WTC11 (cell line): Measurements from ENCODE around the gene BMP5. TPM values are rescaled to one million over a fixed set of nuclear protein-coding genes. Genes with fewer than 3 reads are reported as not detected.

ENCODE experiments used
- ATAC-seq: fragments of 200-7000 bp; cut with Tn5 transposase; 2 replicates; pipeline ENCODE4 v1.10.0; 2021; ENCODE audit warnings: mild to moderate bottlenecking, moderate library complexity
- Bru-seq: library from RNA; stranded (reverse); fragments of 400-500 nt; gene quantifications from one replicate; lab custom pipeline; 2021; lab: Mats Ljungman, UMichigan
- CTCF ChIA-PET: fragments of 300-600 bp; sonication (Branson Sonifier 250); formaldehyde crosslinking; loops from one replicate; lab custom pipeline; 2021; ENCODE audit warnings: antibody characterized with exemption; lab: Charles Lee
- POLR2A ChIA-PET: fragments of 350-600 bp; sonication (Branson Sonifier 250); formaldehyde crosslinking; loops from one replicate; lab custom pipeline; 2021; ENCODE audit warnings: antibody characterized with exemption; lab: Charles Lee
- DNase-seq: peaks from one replicate; pipeline ENCODE4 v3.0.0; 2021; ENCODE audit warnings: low spot score
- H3K27ac Mint-ChIP-seq: 2 replicates; pipeline ENCODE4 v1.8.0; 2021; ENCODE audit warnings: mixed read lengths
- H3K27me3 Mint-ChIP-seq: 2 replicates; pipeline ENCODE4 v1.8.0; 2021; ENCODE audit warnings: low read depth, mild to moderate bottlenecking, moderate library complexity, mixed read lengths
- H3K36me3 Mint-ChIP-seq: 2 replicates; pipeline ENCODE4 v1.8.0; 2021; ENCODE audit warnings: mixed read lengths
- H3K4me1 Mint-ChIP-seq: 2 replicates; pipeline ENCODE4 v1.8.0; 2022; ENCODE audit warnings: mixed read lengths
- H3K4me3 Mint-ChIP-seq: 2 replicates; pipeline ENCODE4 v1.8.0; 2021; ENCODE audit warnings: mild to moderate bottlenecking, moderate library complexity, mixed read lengths
- H3K9me3 Mint-ChIP-seq: 2 replicates; pipeline ENCODE4 v1.8.0; 2021; ENCODE audit warnings: mixed read lengths
- ARID4B ChIP-seq: sonication (generic); formaldehyde crosslinking; IDR thresholded peaks from 2 replicates; pipeline ENCODE4 v1.8.0; 2023; ENCODE audit warnings: missing genetic modification reagents, mild to moderate bottlenecking, borderline replicate concordance
- E2F5 ChIP-seq: sonication (generic); formaldehyde crosslinking; IDR thresholded peaks from 2 replicates; pipeline ENCODE4 v1.8.1; 2022; ENCODE audit warnings: mild to moderate bottlenecking, moderate library complexity, missing genetic modification reagents
- ETV6 ChIP-seq: sonication (generic); formaldehyde crosslinking; IDR thresholded peaks from 2 replicates; pipeline ENCODE4 v1.8.1; 2022; ENCODE audit warnings: mild to moderate bottlenecking, missing genetic modification reagents
- FOXP4 ChIP-seq: sonication (generic); formaldehyde crosslinking; IDR thresholded peaks from 2 replicates; pipeline ENCODE4 v1.8.0; 2022; ENCODE audit warnings: mild to moderate bottlenecking, missing genetic modification reagents
- IRF2 ChIP-seq: sonication (generic); formaldehyde crosslinking; IDR thresholded peaks from 2 replicates; pipeline ENCODE4 v1.8.0; 2022; ENCODE audit warnings: low read depth, missing genetic modification reagents, borderline replicate concordance
- MAX ChIP-seq: sonication (generic); formaldehyde crosslinking; IDR thresholded peaks from 2 replicates; pipeline ENCODE4 v1.8.0; 2022; ENCODE audit warnings: mild to moderate bottlenecking, missing genetic modification reagents
- NFYB ChIP-seq: sonication (generic); formaldehyde crosslinking; conservative IDR thresholded peaks from 2 replicates; pipeline ENCODE4 v1.8.0; 2022; ENCODE audit warnings: low read depth, missing genetic modification reagents
- NR1H2 ChIP-seq: sonication (generic); formaldehyde crosslinking; IDR thresholded peaks from 2 replicates; pipeline ENCODE4 v1.9.0; 2021; ENCODE audit warnings: mild to moderate bottlenecking, moderate library complexity, missing genetic modification reagents
- RELA ChIP-seq: sonication (generic); formaldehyde crosslinking; IDR thresholded peaks from 2 replicates; pipeline ENCODE4 v1.8.1; 2022; ENCODE audit warnings: missing genetic modification reagents, mild to moderate bottlenecking, borderline replicate concordance
- TEAD4 ChIP-seq: sonication (generic); formaldehyde crosslinking; IDR thresholded peaks from 2 replicates; pipeline ENCODE4 v1.8.0; 2022; ENCODE audit warnings: mild to moderate bottlenecking, missing genetic modification reagents
- ZNF396 ChIP-seq: fragments of 250-450 bp; sonication (Bioruptor Pico); IDR thresholded peaks from 2 replicates; pipeline ENCODE4 v1.8.0; 2021; ENCODE audit warnings: mild to moderate bottlenecking, moderate library complexity, borderline replicate concordance
- ZNF416 ChIP-seq: fragments of 250-450 bp; sonication (Bioruptor Pico); IDR thresholded peaks from 2 replicates; pipeline ENCODE4 v1.9.0; 2021; ENCODE audit warnings: mild to moderate bottlenecking, inconsistent platforms
- long read RNA-seq, 3 experiments: library from RNA in 1 of 3; library from capped mRNA in 1 of 3; library from polyadenylated mRNA in 1 of 3; unstranded in 2 of 3; stranded (forward) in 1 of 3; transcript quantifications; one replicate each; pipeline ENCODE4 v2.0.0, GENCODE V29; 2021
- total RNA-seq: library from RNA; stranded (reverse); gene quantifications from 3 replicates; pipeline ENCODE4 v1.2.3, GENCODE V29; 2021
- TF ChIP-seq, protein P1 (sequence below): sonication (generic); formaldehyde crosslinking; IDR thresholded peaks from 2 replicates; pipeline ENCODE4 v1.8.1; 2023; ENCODE audit warnings: mild to moderate bottlenecking, missing genetic modification reagents
- TF ChIP-seq, protein P2 (sequence below): sonication (generic); formaldehyde crosslinking; IDR thresholded peaks from 2 replicates; pipeline ENCODE4 v1.8.1; 2022; ENCODE audit warnings: missing genetic modification reagents, borderline replicate concordance
- TF ChIP-seq, protein P3 (sequence below): sonication (generic); formaldehyde crosslinking; IDR thresholded peaks from 2 replicates; pipeline ENCODE4 v1.8.0; 2022; ENCODE audit warnings: missing genetic modification reagents

Gene BMP5
- total RNA-seq (0.07 TPM in 2 of 3 replicates, not detected in the other), Bru-seq, nascent RNA (percentile 9 among the genes with signal in this experiment)
- long read RNA-seq, experiment 1: 0 reads
- long read RNA-seq, experiment 2, partial matches to known transcripts: 1 of 2 reads
- long read RNA-seq, experiment 2, other reads (novel, unspliced or antisense): 0 of 2 reads
- long read RNA-seq, experiment 3: 0 reads

DNA sequence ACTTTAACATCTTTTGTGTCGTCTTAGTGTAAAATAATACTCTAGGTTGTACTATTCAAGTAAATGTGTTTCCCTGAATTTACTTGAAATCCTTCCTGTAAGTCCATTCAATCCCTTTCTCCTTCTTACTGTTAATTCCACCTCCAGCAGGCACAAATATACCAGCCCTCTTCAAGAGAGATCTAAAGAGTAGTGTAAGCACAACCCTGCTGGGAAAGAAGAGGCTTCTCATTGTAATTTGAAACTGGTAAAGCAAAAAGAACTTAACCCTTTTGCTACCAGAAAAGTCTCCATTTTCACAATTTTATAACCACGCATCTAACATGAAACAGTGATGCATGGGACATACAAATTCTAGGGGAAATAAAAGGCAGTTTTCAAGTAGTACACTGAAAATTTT lies at the start of gene BMP5:
BMP5 (minus strand) TSS at position 191 of the 400 bp plus-strand sequence. CDS start 725 bp downstream, outside the sequence.
- CTCF ChIA-PET: no interaction called here
- peak within 1 kb of the TSS; percentile 57; the same call in 1 of the 2 replicates for H3K27ac Mint-ChIP-seq
- no peaks in the 10 kb centered on the region for H3K36me3 Mint-ChIP-seq
- ATAC-seq: peak; percentile 95
- H3K9me3 Mint-ChIP-seq: no peaks in the 10 kb centered on the region
- POLR2A ChIA-PET: no interaction called here
- H3K4me1 Mint-ChIP-seq: peaks cover 38% of the 10 kb centered on the region
- peak within 1 kb of the TSS; percentile 53 for H3K4me3 Mint-ChIP-seq
- DNase-seq: no peak
- TF ChIP-seq NFYB (CRISPR knock-in tag) (no peak), ZNF396 (no peak), NR1H2 (CRISPR knock-in tag) (no peak), E2F5 (CRISPR knock-in tag) (no peak)
- H3K27me3 Mint-ChIP-seq: no peaks in the 10 kb centered on the region

DNA sequence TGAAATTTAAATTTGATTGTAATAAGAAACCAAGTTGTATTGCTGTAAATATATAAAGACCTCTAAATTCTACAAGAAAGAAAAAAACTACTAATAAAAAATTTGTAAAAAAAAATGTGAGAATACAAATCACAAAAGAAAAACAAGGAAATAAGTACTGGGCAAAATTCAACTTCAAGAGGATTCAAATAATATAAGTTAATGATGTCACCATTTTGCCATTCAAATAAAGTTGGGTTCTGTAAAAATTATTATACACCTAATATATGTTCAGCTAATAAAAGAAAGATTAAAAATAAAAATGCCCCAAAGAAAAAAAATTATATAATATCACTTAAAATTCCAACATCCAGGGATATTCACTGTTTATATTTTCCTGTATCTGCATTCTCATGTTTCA lies 47.0 kb upstream of the BMP5 start:
- CTCF ChIA-PET: no interaction called here
- ATAC-seq: no peak
- TF ChIP-seq MAX (CRISPR knock-in tag) (no peak), ARID4B (CRISPR knock-in tag) (no peak), IRF2 (CRISPR knock-in tag) (no peak), TEAD4 (CRISPR knock-in tag) (no peak), ZNF416 (no peak)
- TF ChIP-seq, protein P1, sequence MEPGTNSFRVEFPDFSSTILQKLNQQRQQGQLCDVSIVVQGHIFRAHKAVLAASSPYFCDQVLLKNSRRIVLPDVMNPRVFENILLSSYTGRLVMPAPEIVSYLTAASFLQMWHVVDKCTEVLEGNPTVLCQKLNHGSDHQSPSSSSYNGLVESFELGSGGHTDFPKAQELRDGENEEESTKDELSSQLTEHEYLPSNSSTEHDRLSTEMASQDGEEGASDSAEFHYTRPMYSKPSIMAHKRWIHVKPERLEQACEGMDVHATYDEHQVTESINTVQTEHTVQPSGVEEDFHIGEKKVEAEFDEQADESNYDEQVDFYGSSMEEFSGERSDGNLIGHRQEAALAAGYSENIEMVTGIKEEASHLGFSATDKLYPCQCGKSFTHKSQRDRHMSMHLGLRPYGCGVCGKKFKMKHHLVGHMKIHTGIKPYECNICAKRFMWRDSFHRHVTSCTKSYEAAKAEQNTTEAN (CRISPR knock-in tag): no peak
- Mint-ChIP-seq H3K4me3 (no peak overlapping the region), H3K9me3 (no peaks in the 10 kb centered on the region), H3K27me3 (no peaks in the 10 kb centered on the region), H3K27ac (no peak overlapping the region), H3K4me1 (no peaks in the 10 kb centered on the region), H3K36me3 (no peaks in the 10 kb centered on the region)
- DNase-seq: no peak
- POLR2A ChIA-PET: no interaction called here

DNA sequence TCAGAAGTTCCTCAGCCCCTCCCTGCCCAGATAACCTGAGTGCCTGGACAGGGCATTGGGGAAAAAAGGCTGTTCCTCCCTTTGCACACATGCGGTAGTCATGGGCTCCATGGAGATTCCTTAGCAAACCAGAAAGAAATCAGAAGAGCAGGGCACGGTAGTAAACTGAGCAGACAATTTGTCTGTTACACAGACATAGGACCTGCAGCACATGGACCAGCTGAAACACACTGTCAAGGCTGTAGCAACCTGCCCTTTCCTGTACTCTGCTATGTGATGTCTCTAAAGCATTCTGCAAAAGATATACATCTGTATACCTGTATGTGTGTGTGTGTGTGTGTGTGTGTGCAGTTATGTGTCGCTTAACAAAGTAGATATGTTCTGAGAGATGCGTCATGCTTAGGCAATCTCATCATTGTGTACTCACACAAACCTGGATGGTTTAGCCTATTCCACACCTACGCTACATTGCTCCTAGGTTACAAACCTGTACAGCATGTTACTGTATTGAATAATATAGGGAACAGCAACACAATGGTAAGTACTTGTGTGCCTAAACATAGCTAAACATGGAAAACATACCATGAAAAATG lies 44.4 kb upstream of the BMP5 start:
- DNase-seq (no peak), ATAC-seq (no peak)
- H3K4me3 Mint-ChIP-seq: no peak overlapping the region
- ChIA-PET POLR2A (interaction anchor here (0.6 kb wide), 1 partner anchor 1884 kb away, joined by 3 read pairs; no protein-coding TSS in a partner anchor), CTCF (no interaction called here)
- H3K27ac Mint-ChIP-seq: no peak overlapping the region
- no peaks in the 10 kb centered on the region for H3K27me3 Mint-ChIP-seq
- H3K4me1 Mint-ChIP-seq: no peaks in the 10 kb centered on the region
- H3K36me3 Mint-ChIP-seq: no peaks in the 10 kb centered on the region
- no peaks in the 10 kb centered on the region for H3K9me3 Mint-ChIP-seq
- TF ChIP-seq ETV6 (CRISPR knock-in tag) (no peak), FOXP4 (CRISPR knock-in tag) (no peak), E2F5 (CRISPR knock-in tag) (no peak), RELA (CRISPR knock-in tag) (no peak)
- TF ChIP-seq, protein P2, sequence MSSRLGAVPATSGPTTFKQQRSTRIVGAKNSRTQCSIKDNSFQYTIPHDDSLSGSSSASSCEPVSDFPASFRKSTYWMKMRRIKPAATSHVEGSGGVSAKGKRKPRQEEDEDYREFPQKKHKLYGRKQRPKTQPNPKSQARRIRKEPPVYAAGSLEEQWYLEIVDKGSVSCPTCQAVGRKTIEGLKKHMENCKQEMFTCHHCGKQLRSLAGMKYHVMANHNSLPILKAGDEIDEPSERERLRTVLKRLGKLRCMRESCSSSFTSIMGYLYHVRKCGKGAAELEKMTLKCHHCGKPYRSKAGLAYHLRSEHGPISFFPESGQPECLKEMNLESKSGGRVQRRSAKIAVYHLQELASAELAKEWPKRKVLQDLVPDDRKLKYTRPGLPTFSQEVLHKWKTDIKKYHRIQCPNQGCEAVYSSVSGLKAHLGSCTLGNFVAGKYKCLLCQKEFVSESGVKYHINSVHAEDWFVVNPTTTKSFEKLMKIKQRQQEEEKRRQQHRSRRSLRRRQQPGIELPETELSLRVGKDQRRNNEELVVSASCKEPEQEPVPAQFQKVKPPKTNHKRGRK (CRISPR knock-in tag): no peak
- TF ChIP-seq, protein P3, sequence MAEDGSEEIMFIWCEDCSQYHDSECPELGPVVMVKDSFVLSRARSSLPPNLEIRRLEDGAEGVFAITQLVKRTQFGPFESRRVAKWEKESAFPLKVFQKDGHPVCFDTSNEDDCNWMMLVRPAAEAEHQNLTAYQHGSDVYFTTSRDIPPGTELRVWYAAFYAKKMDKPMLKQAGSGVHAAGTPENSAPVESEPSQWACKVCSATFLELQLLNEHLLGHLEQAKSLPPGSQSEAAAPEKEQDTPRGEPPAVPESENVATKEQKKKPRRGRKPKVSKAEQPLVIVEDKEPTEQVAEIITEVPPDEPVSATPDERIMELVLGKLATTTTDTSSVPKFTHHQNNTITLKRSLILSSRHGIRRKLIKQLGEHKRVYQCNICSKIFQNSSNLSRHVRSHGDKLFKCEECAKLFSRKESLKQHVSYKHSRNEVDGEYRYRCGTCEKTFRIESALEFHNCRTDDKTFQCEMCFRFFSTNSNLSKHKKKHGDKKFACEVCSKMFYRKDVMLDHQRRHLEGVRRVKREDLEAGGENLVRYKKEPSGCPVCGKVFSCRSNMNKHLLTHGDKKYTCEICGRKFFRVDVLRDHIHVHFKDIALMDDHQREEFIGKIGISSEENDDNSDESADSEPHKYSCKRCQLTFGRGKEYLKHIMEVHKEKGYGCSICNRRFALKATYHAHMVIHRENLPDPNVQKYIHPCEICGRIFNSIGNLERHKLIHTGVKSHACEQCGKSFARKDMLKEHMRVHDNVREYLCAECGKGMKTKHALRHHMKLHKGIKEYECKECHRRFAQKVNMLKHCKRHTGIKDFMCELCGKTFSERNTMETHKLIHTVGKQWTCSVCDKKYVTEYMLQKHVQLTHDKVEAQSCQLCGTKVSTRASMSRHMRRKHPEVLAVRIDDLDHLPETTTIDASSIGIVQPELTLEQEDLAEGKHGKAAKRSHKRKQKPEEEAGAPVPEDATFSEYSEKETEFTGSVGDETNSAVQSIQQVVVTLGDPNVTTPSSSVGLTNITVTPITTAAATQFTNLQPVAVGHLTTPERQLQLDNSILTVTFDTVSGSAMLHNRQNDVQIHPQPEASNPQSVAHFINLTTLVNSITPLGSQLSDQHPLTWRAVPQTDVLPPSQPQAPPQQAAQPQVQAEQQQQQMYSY (CRISPR knock-in tag): no peak
